Measurements from ENCODE around the gene LRRC3B. TPM values are rescaled to one million over a fixed set of nuclear protein-coding genes. Genes with fewer than 3 reads are reported as not detected.

The LRRC3B gene
- total RNA-seq, 1 donor from 2014 or later = 7.8 TPM

DNA sequence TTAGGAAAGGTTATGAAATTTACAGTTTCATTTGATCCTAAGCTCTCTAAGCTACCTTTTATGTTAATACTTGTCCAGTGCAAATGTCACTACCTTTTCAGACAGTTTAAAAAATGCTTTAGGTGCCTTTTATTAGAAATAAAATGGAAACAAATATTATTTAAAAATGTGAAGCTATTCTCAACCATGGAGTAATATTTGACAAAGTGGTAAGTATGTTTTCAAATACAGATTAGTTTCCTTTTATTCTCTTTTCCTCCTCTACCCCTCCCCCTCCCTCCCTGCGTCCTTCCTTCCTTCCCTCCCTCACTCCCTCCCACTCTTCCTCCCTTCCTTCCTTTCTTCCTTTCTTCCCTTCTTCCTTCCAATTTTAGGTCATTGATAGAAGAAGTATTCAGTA, 6.3 kb downstream of the LRRC3B start:
- Histone ChIP-seq H3K9ac (ENCODE audit: low read depth in 1 of 3, low read length in 3 of 3) (no peak overlapping the region), H3K4me1 (ENCODE audit: control insufficient read depth in 3 of 3, insufficient read depth in 3 of 3, low read length in 3 of 3) (peaks cover 0 to 11% (median 0%) of the 10 kb centered on the region in 3 donors), H3K9me3 (ENCODE audit: control insufficient read depth in 3 of 3, low read length in 3 of 3) (no peaks in the 10 kb centered on the region), H3K36me3 (ENCODE audit: control insufficient read depth in 3 of 3, insufficient read depth in 3 of 3, low read length in 3 of 3) (no peaks in the 10 kb centered on the region), H3K27me3 (ENCODE audit: control insufficient read depth in 3 of 3, insufficient read depth in 3 of 3, low read length in 3 of 3) (peaks cover 0 to 6% (median 4%) of the 10 kb centered on the region in 3 donors), H3K27ac (ENCODE audit: low read depth, low read length) (no peak overlapping the region), H3K4me3 (ENCODE audit: low read length in 3 of 3) (no peak overlapping the region)

GRCh38 chr3:26630669-26631389, 8.3 kb downstream of the LRRC3B start:
- Histone ChIP-seq H3K27me3 (ENCODE audit: control insufficient read depth in 3 of 3, insufficient read depth in 3 of 3, low read length in 3 of 3) (no peaks in the 10 kb centered on the region), H3K27ac (ENCODE audit: low read depth, low read length) (no peak overlapping the region), H3K9ac (ENCODE audit: low read depth in 1 of 3, low read length in 3 of 3) (no peak overlapping the region), H3K9me3 (ENCODE audit: control insufficient read depth in 3 of 3, low read length in 3 of 3) (no peaks in the 10 kb centered on the region), H3K4me3 (ENCODE audit: low read length in 3 of 3) (no peak overlapping the region), H3K4me1 (ENCODE audit: control insufficient read depth in 3 of 3, insufficient read depth in 3 of 3, low read length in 3 of 3) (no peaks in the 10 kb centered on the region), H3K36me3 (ENCODE audit: control insufficient read depth in 3 of 3, insufficient read depth in 3 of 3, low read length in 3 of 3) (no peaks in the 10 kb centered on the region)

DNA sequence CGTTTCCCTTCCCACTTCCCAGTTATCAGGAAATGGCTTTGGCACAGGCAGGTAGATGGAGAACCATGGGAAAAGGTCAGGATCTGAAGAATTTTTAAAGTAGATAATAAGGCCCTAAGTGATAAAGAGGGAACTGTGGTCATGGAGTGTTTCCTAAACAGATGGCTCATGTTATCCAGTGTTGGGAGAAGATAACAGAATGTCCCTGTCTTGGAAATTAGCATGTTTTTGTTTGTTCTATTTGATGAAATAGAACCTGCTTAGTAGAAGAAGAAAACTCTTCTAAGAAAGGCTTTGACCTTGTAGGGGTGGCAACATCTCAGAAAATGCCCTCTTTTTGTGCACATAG, 8.8 kb downstream of the LRRC3B start:
- Histone ChIP-seq H3K4me3 (ENCODE audit: low read length in 3 of 3) (no peak overlapping the region), H3K36me3 (ENCODE audit: control insufficient read depth in 3 of 3, insufficient read depth in 3 of 3, low read length in 3 of 3) (no peaks in the 10 kb centered on the region), H3K9ac (ENCODE audit: low read depth in 1 of 3, low read length in 3 of 3) (no peak overlapping the region), H3K4me1 (ENCODE audit: control insufficient read depth in 3 of 3, insufficient read depth in 3 of 3, low read length in 3 of 3) (no peaks in the 10 kb centered on the region), H3K9me3 (ENCODE audit: control insufficient read depth in 3 of 3, low read length in 3 of 3) (no peaks in the 10 kb centered on the region), H3K27ac (ENCODE audit: low read depth, low read length) (no peak overlapping the region), H3K27me3 (ENCODE audit: control insufficient read depth in 3 of 3, insufficient read depth in 3 of 3, low read length in 3 of 3) (no peaks in the 10 kb centered on the region)

DNA sequence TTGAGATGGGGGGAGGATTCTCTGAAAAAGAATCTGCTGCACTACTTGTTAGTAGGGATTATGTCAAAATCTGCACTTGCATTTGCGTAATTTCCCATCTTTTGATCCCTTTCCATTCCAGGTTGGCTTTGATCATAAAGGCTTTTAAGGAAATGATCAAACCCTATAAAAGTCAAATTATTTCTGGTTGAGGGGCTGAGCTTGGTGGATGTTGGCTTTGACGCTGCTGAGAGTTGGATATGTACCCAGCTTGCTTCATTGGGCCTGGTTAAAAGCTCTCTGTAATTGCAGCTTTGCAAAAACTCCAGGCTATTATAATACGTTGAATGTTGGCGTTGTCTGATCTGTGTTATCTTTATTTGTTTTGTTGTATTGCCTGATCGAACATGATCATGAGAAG, 12.0 kb downstream of the LRRC3B start:
- no peaks in the 10 kb centered on the region for H3K27me3 ChIP-seq (ENCODE audit: control insufficient read depth in 3 of 3, insufficient read depth in 3 of 3, low read length in 3 of 3)
- no peak overlapping the region for H3K9ac ChIP-seq (ENCODE audit: low read depth in 1 of 3, low read length in 3 of 3)
- H3K4me1 ChIP-seq (ENCODE audit: control insufficient read depth in 3 of 3, insufficient read depth in 3 of 3, low read length in 3 of 3) = no peaks in the 10 kb centered on the region
- H3K36me3 ChIP-seq (ENCODE audit: control insufficient read depth in 3 of 3, insufficient read depth in 3 of 3, low read length in 3 of 3) = no peaks in the 10 kb centered on the region
- H3K27ac ChIP-seq (ENCODE audit: low read depth, low read length) = no peak overlapping the region
- H3K4me3 ChIP-seq (ENCODE audit: low read length in 3 of 3) = no peak overlapping the region
- H3K9me3 ChIP-seq (ENCODE audit: control insufficient read depth in 3 of 3, low read length in 3 of 3) = no peaks in the 10 kb centered on the region

GRCh38 chr3:26636096-26636727, 13.6 kb downstream of the LRRC3B start:
- no peaks in the 10 kb centered on the region for H3K9me3 ChIP-seq (ENCODE audit: control insufficient read depth in 3 of 3, low read length in 3 of 3)
- H3K4me1 ChIP-seq (ENCODE audit: control insufficient read depth in 3 of 3, insufficient read depth in 3 of 3, low read length in 3 of 3) = peaks cover 0 to 4% (median 0%) of the 10 kb centered on the region in 3 donors
- H3K27me3 ChIP-seq (ENCODE audit: control insufficient read depth in 3 of 3, insufficient read depth in 3 of 3, low read length in 3 of 3) = no peaks in the 10 kb centered on the region
- H3K27ac ChIP-seq (ENCODE audit: low read depth, low read length) = no peak overlapping the region
- no peaks in the 10 kb centered on the region for H3K36me3 ChIP-seq (ENCODE audit: control insufficient read depth in 3 of 3, insufficient read depth in 3 of 3, low read length in 3 of 3)
- no peak overlapping the region for H3K9ac ChIP-seq (ENCODE audit: low read depth in 1 of 3, low read length in 3 of 3)
- no peak overlapping the region for H3K4me3 ChIP-seq (ENCODE audit: low read length in 3 of 3)

GRCh38 chr3:26637698-26638097, 15.1 kb downstream of the LRRC3B start:
- Histone ChIP-seq H3K9ac (ENCODE audit: low read depth in 1 of 3, low read length in 3 of 3) (no peak overlapping the region), H3K9me3 (ENCODE audit: control insufficient read depth in 3 of 3, low read length in 3 of 3) (no peaks in the 10 kb centered on the region), H3K4me1 (ENCODE audit: control insufficient read depth in 3 of 3, insufficient read depth in 3 of 3, low read length in 3 of 3) (peaks cover 0 to 4% (median 0%) of the 10 kb centered on the region in 3 donors), H3K4me3 (ENCODE audit: low read length in 3 of 3) (no peak overlapping the region), H3K27me3 (ENCODE audit: control insufficient read depth in 3 of 3, insufficient read depth in 3 of 3, low read length in 3 of 3) (no peaks in the 10 kb centered on the region), H3K27ac (ENCODE audit: low read depth, low read length) (no peak overlapping the region), H3K36me3 (ENCODE audit: control insufficient read depth in 3 of 3, insufficient read depth in 3 of 3, low read length in 3 of 3) (no peaks in the 10 kb centered on the region)

DNA sequence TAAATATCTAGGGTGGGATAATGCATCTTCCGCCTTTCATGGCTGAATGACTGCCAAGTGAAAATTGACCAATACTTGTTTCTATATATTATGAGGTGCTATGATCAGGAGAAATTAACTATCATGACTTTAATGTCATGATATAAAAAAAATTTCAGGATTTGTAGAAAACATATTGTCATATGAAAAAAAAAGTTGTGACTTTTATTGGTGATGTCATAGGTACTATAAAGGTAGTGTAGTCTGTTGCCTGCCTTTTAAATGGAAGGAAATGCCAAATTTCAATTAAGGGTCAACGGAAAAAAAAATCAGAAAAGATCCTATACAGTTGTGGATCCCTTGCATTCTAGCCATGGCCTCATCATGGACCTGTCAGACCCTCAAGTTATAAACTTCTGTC, 15.5 kb downstream of the LRRC3B start:
- Histone ChIP-seq H3K27ac (ENCODE audit: low read depth, low read length) (no peak overlapping the region), H3K36me3 (ENCODE audit: control insufficient read depth in 3 of 3, insufficient read depth in 3 of 3, low read length in 3 of 3) (no peaks in the 10 kb centered on the region), H3K9me3 (ENCODE audit: control insufficient read depth in 3 of 3, low read length in 3 of 3) (no peaks in the 10 kb centered on the region), H3K4me1 (ENCODE audit: control insufficient read depth in 3 of 3, insufficient read depth in 3 of 3, low read length in 3 of 3) (peaks cover 0 to 4% (median 0%) of the 10 kb centered on the region in 3 donors), H3K9ac (ENCODE audit: low read depth in 1 of 3, low read length in 3 of 3) (no peak overlapping the region), H3K4me3 (ENCODE audit: low read length in 3 of 3) (no peak overlapping the region), H3K27me3 (ENCODE audit: control insufficient read depth in 3 of 3, insufficient read depth in 3 of 3, low read length in 3 of 3) (no peaks in the 10 kb centered on the region)

GRCh38 chr3:26639339-26639738, 16.8 kb downstream of the LRRC3B start:
- Histone ChIP-seq H3K9ac (ENCODE audit: low read depth in 1 of 3, low read length in 3 of 3) (no peak overlapping the region), H3K27ac (ENCODE audit: low read depth, low read length) (no peak overlapping the region), H3K9me3 (ENCODE audit: control insufficient read depth in 3 of 3, low read length in 3 of 3) (no peaks in the 10 kb centered on the region), H3K27me3 (ENCODE audit: control insufficient read depth in 3 of 3, insufficient read depth in 3 of 3, low read length in 3 of 3) (no peaks in the 10 kb centered on the region), H3K36me3 (ENCODE audit: control insufficient read depth in 3 of 3, insufficient read depth in 3 of 3, low read length in 3 of 3) (no peaks in the 10 kb centered on the region), H3K4me3 (ENCODE audit: low read length in 3 of 3) (no peak overlapping the region), H3K4me1 (ENCODE audit: control insufficient read depth in 3 of 3, insufficient read depth in 3 of 3, low read length in 3 of 3) (peaks cover 0 to 9% (median 0%) of the 10 kb centered on the region in 3 donors)

DNA sequence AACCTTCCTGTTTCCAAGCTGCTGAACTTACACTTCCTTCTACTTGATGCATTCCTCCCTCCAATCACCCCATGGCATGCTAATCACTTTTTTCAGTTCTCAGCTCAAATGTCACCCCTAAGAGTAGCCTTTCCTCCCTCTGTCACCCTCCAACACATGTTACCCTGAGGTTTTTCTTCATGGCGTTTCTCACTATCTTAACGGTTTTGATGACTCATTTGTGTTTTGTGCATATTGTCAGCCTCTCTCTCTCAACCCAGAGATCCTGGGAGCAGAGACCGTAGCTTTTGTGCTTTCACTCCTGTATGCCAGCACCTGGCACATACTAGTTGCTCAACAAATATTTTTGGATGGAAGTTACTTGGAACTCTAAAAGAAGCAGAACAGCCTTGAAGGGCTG, 24.5 kb downstream of the LRRC3B start:
- Histone ChIP-seq H3K27me3 (ENCODE audit: control insufficient read depth in 3 of 3, insufficient read depth in 3 of 3, low read length in 3 of 3) (no peaks in the 10 kb centered on the region), H3K4me1 (ENCODE audit: control insufficient read depth in 3 of 3, insufficient read depth in 3 of 3, low read length in 3 of 3) (peaks cover 3 to 15% (median 5%) of the 10 kb centered on the region in 3 donors), H3K36me3 (ENCODE audit: control insufficient read depth in 3 of 3, insufficient read depth in 3 of 3, low read length in 3 of 3) (no peaks in the 10 kb centered on the region), H3K9me3 (ENCODE audit: control insufficient read depth in 3 of 3, low read length in 3 of 3) (no peaks in the 10 kb centered on the region), H3K27ac (ENCODE audit: low read depth, low read length) (no peak overlapping the region), H3K9ac (ENCODE audit: low read depth in 1 of 3, low read length in 3 of 3) (no peak overlapping the region), H3K4me3 (ENCODE audit: low read length in 3 of 3) (no peak overlapping the region)

- Histone ChIP-seq H3K4me1 (ENCODE audit: control insufficient read depth in 3 of 3, insufficient read depth in 3 of 3, low read length in 3 of 3) (peaks cover 6 to 15% (median 9%) of the 10 kb centered on the region in 3 donors), H3K27ac (ENCODE audit: low read depth, low read length) (no peak overlapping the region), H3K4me3 (ENCODE audit: low read length in 3 of 3) (no peak overlapping the region), H3K9me3 (ENCODE audit: control insufficient read depth in 3 of 3, low read length in 3 of 3) (no peaks in the 10 kb centered on the region), H3K9ac (ENCODE audit: low read depth in 1 of 3, low read length in 3 of 3) (no peak overlapping the region), H3K27me3 (ENCODE audit: control insufficient read depth in 3 of 3, insufficient read depth in 3 of 3, low read length in 3 of 3) (no peaks in the 10 kb centered on the region), H3K36me3 (ENCODE audit: control insufficient read depth in 3 of 3, insufficient read depth in 3 of 3, low read length in 3 of 3) (no peaks in the 10 kb centered on the region)
These were observed 25.9 kb downstream of the LRRC3B start for GRCh38 chr3:26648461-26648860.
